ENCODE measurements around the gene PPARGC1A. TPM values are rescaled to one million over a fixed set of nuclear protein-coding genes. Genes with fewer than 3 reads are reported as not detected.

Gene PPARGC1A
- total and polyA plus RNA-seq, 2 donors (not counting 3 experiments of a cell fraction or from before 2014, with no cell fraction given) = not detected

GRCh38 chr4:23847158-23847557, 42.7 kb downstream of the PPARGC1A start:
- no peaks in the 10 kb centered on the region for H3K36me3 ChIP-seq (ENCODE audit: control insufficient read depth in 2 of 2, extremely low read depth in 1 of 2, insufficient read depth in 2 of 2, low read length in 2 of 2)
- ChIA-PET CTCF (no interaction called here), POLR2A (no interaction called here)
- no peaks in the 10 kb centered on the region for H3K4me1 ChIP-seq (ENCODE audit: control insufficient read depth, extremely low read depth, insufficient read depth, low read length)
- intact Hi-C loops (cut with micrococcal nuclease) (no loop called here), dilution Hi-C loops (cut with MboI; ENCODE audit: extremely low pct_ligation_motif_present, low sequenced_read_pairs) (no loop called here)
- no peaks in the 10 kb centered on the region for H3K9me1 ChIP-seq (replicated peaks; ENCODE audit: control insufficient read depth, extremely low read depth, insufficient read depth, low read length)
- H3K4me3 ChIP-seq (replicated peaks in 1 of 3; ENCODE audit: insufficient read depth in 1 of 3, low read depth in 1 of 3, low read length in 3 of 3) = no peak overlapping the region
- H2AFZ ChIP-seq (ENCODE audit: low read depth, low read length) = no peak overlapping the region
- BruUV-seq (replicated peaks) = no TSS peak
- FAIRE-seq (no peak), DNase-seq (ENCODE audit: low read depth, low spot score) (no peak)
- no peak overlapping the region for H3K9ac ChIP-seq (replicated peaks; ENCODE audit: extremely low read depth, insufficient read depth, low read length)
- no peak for TF ChIP-seq CTCF (IDR thresholded peaks at IDR 0.05; ENCODE audit: extremely low read depth in 1 of 2, insufficient read depth in 1 of 2, low read depth in 1 of 2, low read length in 2 of 2)
- no peak for TF ChIP-seq JUN (IDR thresholded peaks at IDR 0.05; ENCODE audit: borderline replicate concordance, insufficient read depth, insufficient read length, low read depth)
- TF ChIP-seq MYC (IDR thresholded peaks at IDR 0.05; ENCODE audit: low read depth, low read length) = no peak
- TF ChIP-seq POLR2A (IDR thresholded peaks at IDR 0.05; ENCODE audit: low read depth, low read length) = no peak
- TF ChIP-seq GATA2 (IDR thresholded peaks at IDR 0.05; ENCODE audit: insufficient read depth, insufficient read length, low read depth, low read length) = no peak
- no peak for TF ChIP-seq EZH2 (IDR thresholded peaks at IDR 0.05; ENCODE audit: borderline replicate concordance, low read depth, low read length, severe bottlenecking)
- TF ChIP-seq FOS (IDR thresholded peaks at IDR 0.05; ENCODE audit: borderline replicate concordance, insufficient read depth, low read length) = no peak
- no peak for TF ChIP-seq MAX (IDR thresholded peaks at IDR 0.05; ENCODE audit: insufficient read depth, insufficient read length)
- TF ChIP-seq POLR2AphosphoS5 (IDR thresholded peaks at IDR 0.05; ENCODE audit: insufficient read depth, low read depth, low read length) = no peak
- H3K27me3 ChIP-seq (ENCODE audit: control insufficient read depth in 2 of 2, insufficient read depth in 2 of 2, low read length in 2 of 2) = no peaks in the 10 kb centered on the region
- H3K79me2 ChIP-seq (ENCODE audit: control insufficient read depth, insufficient read depth, low read length) = no peaks in the 10 kb centered on the region
- no peak overlapping the region for H3K27ac ChIP-seq (ENCODE audit: insufficient read depth, low read depth, low read length)
- no peak overlapping the region for H3K4me2 ChIP-seq (ENCODE audit: insufficient read depth, low read length)
- peaks cover 1% of the 10 kb centered on the region for H3K9me3 ChIP-seq (replicated peaks; ENCODE audit: control insufficient read depth, insufficient read depth, low read length)
- H4K20me1 ChIP-seq (replicated peaks; ENCODE audit: control insufficient read depth, extremely low read depth, insufficient read depth, low read length) = no peaks in the 10 kb centered on the region
